HG03565 (cell line): Measurements from ENCODE around the gene PLB1.

Source experiments
- ATAC-seq: cut with Tn5 transposase; IDR thresholded peaks from one replicate; pipeline ENCODE4 v1.9.1; 2021; ENCODE audit warnings: mild to moderate bottlenecking, moderate library complexity; ENCODE audit not compliant: unreplicated experiment

PLB1 gene

DNA sequence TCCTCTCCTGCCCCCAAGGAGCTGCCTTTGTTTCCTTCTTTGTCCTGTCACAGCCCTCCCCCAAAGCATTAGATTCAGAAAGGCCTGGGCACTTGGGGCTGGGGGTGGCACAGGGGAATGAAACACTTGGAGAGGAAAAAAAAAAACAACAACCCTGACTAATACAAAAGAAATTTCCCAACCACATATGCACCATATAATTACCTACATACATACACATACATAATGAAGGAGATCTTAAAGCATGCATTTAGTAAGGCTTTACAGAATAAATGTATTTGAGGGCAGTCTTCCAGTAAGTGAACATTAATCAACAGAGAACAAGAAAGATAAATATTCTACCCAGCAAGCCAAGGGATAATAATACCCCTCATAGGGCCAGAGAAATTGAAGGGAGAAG is 185.7 kb downstream of the PLB1 start:
- ATAC-seq = no peak

DNA sequence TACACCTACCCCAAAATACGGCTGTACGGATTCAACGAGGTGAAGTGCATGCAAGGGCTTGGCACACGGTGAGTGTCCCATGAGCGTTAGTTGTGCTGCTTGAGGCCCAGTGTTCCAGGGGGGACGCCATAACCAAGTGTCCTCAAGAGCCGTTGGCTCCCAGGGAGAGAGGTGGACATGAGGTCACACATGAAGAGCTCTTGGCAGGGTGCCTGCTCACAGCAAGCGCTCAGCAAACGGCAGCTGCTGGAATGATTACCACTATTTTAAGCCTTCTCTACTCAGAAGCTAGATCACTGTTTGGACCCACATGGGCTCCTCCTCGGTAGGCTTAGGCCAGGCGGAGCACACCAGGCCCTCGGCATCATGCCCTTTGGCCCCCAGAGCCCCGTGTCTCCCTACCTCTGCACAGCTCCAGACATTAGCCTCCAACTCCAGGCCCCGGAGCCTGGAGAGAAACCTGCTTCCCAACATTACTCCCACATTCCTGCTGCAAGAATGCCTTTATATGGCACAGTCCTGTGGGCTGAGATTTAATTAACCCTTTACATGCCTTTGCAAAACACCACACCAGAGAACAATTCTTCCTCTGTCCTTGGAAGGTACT is 187.3 kb downstream of the PLB1 start:
- no peak for ATAC-seq

GRCh38 chr2:28684142-28684858 is 188.4 kb downstream of the PLB1 start:
- no peak for ATAC-seq

- ATAC-seq = no peak
Measured at GRCh38 chr2:28687171-28687570, 191.3 kb downstream of the PLB1 start.

GRCh38 chr2:28687640-28688385 is 192.0 kb downstream of the PLB1 start:
- no peak for ATAC-seq

- no peak for ATAC-seq
Measured at GRCh38 chr2:28688818-28689217, 193.0 kb downstream of the PLB1 start.

GRCh38 chr2:28689771-28690170 is 193.9 kb downstream of the PLB1 start:
- no peak for ATAC-seq

DNA sequence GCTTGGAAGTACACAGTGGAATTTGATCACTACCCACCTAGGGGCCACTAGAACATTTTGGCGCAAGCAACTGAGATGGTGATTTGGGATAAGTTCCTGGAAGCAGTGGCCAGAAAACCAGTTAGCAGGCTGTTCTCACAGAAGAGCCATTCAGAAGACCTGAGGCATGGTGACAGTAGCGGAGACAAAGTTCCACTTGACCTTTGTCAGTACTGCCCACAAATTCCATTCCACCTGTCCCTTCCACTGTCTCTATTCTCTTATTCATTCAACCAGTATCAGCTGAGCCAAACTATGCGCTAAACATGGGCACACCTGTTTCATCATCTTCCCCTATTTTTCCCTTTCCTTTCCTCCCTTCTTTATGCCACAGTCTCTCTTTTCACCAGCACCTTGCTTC is 196.6 kb downstream of the PLB1 start:
- ATAC-seq = no peak

DNA sequence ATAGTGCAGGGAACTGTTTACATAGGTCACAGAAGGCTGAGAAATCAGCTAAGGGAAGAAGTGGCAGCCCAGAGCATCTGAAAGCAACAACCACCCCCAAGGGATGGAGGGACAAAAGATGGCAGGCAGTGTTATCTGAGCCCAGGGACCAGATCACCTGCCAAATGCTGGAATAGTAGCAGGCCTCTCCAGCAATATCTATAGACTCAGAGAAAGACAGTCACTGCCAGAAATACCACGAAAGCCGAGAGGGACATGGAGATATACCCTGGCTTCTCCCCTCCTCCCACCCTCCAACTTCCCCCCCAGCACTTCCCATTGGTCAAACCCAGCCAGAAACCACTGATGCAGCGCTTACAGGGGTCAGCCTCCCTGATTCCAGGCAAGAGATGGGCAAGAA is 197.4 kb downstream of the PLB1 start:
- ATAC-seq = no peak
